A549 treated with DMSO at 1 μM for 4 hours (cell line): ENCODE data around the gene CFAP90. TPM values are rescaled to one million over a fixed set of nuclear protein-coding genes. Genes with fewer than 3 reads are reported as not detected.

Experiments used
- total RNA-seq: library from RNA; stranded (reverse); fragments of 200-300 nt; extraction: Qiagen RNA extraction; gene quantifications from 5 replicates; pipeline ENCODE4 v1.2.3, GENCODE V29; 2022; ENCODE audit warnings: low read depth

CFAP90 gene
- 0.41 to 0.64 TPM (median 0.55 TPM) in 5 replicates for total RNA-seq

DNA sequence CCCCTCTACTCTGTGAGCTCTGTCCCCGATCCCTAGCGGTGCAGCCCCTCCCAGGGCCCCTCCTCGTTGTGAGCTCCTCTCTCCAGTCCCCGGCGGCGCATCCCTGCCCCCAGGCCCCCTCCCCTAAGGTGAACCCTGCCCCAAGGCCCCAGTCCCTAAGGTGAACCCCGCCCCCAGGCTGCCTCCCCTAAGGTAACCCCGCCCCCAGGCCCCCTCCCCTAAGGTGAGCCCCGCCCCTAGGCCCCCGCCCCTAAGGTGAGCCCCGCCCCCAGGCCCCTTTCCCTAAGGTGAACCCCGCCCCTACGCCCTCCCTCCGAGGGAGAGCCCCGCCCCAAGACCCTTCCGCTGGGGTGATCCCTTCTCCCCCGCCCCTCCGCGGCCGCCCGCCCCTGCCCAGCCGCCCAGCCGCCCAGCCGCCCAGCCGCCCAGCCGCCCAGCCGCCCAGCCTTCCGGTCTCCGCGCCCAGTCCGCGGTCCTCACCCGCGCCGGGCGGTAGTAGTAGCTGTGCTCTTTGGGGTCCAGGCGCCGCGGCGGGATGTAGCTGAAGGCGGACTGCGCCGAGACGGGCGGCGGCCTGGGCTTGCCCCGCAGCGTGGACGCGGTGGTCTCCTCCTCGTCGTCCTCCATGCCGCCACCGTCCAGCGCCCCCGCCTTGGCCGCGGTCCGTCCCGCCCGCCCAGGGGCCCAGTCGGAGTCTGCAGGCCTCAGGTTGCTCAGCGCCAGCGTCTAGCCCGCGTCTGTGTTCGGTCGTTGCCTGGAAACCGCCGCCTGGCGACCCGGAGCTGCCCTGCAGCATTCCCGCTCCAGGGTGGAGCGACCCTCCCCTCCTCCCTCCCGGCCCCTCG lies at the start of gene CFAP90:
TSS of gene CFAP90 (minus strand) at position 739 of the 845 bp plus-strand sequence. CDS start at position 627, 112 bp downstream.

DNA sequence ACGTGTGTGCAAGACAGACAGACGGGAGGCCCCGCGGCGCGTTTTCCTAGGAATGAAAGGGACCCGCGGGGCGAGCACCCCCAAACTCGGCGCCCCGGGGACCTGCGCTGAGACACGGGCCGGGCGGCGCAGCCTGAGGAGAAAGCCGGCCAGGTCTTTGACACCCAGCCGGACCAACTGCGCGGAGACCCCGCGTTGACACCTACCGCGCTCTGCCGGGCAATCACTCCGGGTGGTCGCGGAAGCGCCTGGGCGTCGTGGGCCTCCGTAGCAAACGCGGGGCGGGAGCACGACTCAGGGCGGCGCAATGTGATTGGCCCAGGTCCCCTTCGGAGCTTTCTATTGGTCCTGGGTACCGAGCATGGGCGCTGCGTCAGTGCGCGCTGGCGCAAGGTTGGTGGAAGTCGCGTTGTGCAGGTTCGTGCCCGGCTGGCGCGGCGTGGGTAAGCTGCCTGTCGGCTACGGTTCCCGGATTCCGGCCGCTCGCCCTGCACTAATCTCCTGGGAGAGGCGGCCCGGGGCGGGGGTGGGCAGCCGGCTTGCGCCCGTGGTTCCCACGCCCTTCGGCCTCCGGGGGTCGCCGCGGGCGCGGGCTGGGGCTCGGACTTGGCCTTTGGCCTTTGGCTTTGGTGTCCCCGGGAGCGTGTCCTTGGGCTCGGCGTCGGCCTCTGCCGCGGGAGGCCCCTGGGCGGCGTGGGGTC lies 18.0 kb upstream of the CFAP90 start, which contains the start of the genes FASTKD3 and MTRR:
TSS of gene FASTKD3 (minus strand) at position 259 of the 701 bp plus-strand sequence. CDS start 948 bp downstream, outside the sequence.
TSS of gene MTRR (plus strand) at position 376 of the 701 bp plus-strand sequence. CDS start 1,647 bp downstream, outside the sequence.

Other genes with a start within 250 kb of the CFAP90 start
- gene FASTKD3, start 17.9 kb upstream of the CFAP90 start, total RNA-seq, result 13.6 to 18.2 TPM (median 16.3 TPM) in 5 replicates
- 29.2 to 36.3 TPM (median 35.5 TPM) in 5 replicates for gene MTRR, start 18.0 kb upstream of the CFAP90 start, total RNA-seq